ENCODE measurements around the gene GRAMD2B.
"Not testable (repeated sequence)": the region's sequence is repeated elsewhere in the genome, so short reads cannot be mapped to it uniquely, and the experiment has no call there.

GRAMD2B gene

DNA sequence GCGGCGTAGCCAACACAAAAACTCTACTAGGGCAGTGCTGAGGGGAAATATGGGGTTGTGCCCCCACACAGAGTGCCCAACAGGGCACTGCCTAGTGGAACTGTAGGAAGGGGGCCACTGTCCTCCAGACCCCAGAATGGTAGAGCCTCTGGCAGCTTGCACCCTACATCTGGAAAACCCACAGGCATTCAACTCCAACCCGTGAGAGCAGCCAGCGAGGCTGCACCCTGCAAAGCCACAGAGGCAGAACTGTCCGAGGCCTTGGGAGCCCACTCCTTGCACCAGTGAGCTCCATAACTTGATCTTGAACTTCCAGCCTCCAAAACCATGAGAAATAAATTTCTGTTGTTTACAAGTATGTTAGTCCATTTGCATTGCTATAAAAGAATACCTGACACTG, 27.7 kb downstream of the GRAMD2B start:
- DNase-seq (ENCODE audit: low read depth), result no peak

- DNase-seq (ENCODE audit: low read depth), result no peak
These were observed 29.3 kb downstream of the GRAMD2B start for GRCh38 chr5:126452477-126452876.

- DNase-seq (ENCODE audit: low read depth), result no peak
These were observed 30.9 kb downstream of the GRAMD2B start for GRCh38 chr5:126454081-126454480.

GRCh38 chr5:126454535-126454934, 31.3 kb downstream of the GRAMD2B start:
- no peak for DNase-seq (ENCODE audit: low read depth)

GRCh38 chr5:126455264-126455663, 32.1 kb downstream of the GRAMD2B start:
- no peak for DNase-seq (ENCODE audit: low read depth)

GRCh38 chr5:126455728-126456127, 32.5 kb downstream of the GRAMD2B start:
- DNase-seq (ENCODE audit: low read depth), result no peak

GRCh38 chr5:126456217-126456820, 33.1 kb downstream of the GRAMD2B start:
- DNase-seq (ENCODE audit: low read depth), result no peak

DNA sequence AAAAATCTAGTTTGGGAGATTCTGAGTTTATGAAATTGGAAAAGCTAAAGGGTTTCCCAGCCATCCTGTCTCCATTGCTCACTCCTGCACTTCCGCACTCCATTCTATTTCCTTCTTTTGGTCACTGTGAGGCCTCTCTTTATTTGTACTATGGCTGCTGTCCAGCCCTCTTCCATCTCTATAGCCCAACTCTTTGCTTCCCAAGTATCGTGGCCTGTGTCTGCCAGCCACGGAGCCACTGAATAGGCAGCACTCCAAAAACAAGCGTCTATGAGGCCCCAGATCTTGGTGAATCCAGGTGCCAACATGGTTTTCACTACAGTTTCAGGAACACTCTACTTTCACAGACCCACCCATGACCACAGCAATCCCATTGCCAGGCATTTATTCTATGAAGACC, 37.2 kb downstream of the GRAMD2B start:
- no peak for DNase-seq (ENCODE audit: low read depth)

DNA sequence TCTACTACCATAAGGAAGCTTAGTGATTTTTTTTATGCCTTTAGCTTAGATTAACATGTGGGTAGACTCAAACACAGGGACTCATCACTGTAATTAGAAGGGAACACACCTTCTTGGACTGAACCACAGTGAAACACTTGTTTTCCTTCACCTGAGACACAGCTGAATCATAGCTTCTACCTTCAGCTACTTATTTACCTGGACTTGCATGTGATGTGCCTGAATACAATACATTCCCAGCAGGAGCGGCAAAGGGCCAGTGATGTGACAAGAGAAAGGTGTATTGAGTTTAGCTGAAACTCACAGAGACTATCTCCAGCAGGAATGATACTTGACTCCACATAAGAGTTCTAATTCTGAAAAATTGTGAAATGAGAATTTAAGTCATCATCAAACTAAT, 37.8 kb downstream of the GRAMD2B start:
- no peak for DNase-seq (ENCODE audit: low read depth)

GRCh38 chr5:126461838-126462237, 38.6 kb downstream of the GRAMD2B start:
- DNase-seq (ENCODE audit: low read depth), result no peak

- DNase-seq (ENCODE audit: low read depth), result no peak
These were observed 39.2 kb downstream of the GRAMD2B start for GRCh38 chr5:126462239-126463014.

GRCh38 chr5:126464016-126464415, 40.8 kb downstream of the GRAMD2B start:
- DNase-seq (ENCODE audit: low read depth), result no peak

GRCh38 chr5:126464959-126465358, 41.8 kb downstream of the GRAMD2B start:
- no peak for DNase-seq (ENCODE audit: low read depth)

- no peak for DNase-seq (ENCODE audit: low read depth)
These were observed 44.9 kb downstream of the GRAMD2B start for GRCh38 chr5:126468091-126468490.

DNA sequence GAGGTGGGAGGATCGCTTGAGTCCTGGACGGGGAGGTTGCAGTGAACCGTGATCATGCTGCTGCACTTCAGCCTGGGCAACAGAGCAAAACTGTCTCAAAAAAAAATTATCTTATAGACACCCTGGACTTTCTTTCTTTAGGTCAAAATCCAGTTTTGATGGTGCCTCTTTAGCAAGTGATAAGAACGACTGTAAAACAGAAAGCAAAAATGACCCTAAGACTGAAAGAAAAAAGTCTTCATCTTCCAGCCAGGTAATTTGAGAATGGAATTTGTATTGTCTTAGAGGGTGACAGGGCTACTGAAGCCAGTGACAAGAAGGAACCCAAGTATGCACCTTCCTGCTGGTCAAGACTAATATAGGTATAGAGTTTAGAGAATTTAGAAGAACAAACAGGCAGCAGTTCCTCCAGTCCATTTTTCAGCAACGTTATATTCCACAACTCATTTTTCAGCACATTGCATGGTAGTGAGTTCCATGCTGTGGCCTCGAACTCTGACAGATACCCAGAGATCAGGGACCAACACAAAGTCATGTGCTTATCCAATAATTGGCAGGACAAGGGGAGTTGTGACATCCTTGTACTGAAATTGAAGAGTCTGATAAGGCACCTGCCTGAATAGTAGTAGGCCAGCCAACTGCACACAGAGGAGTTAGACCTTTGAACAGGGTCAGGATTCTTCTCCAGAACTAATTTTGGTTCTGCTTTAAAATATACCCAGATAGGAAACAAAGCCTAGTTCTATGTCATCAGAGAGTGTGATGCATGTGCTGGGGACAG, 46.5 kb downstream of the GRAMD2B start:
- no peak for DNase-seq (ENCODE audit: low read depth)

- not testable (repeated sequence) for DNase-seq (ENCODE audit: low read depth)
These were observed 47.3 kb downstream of the GRAMD2B start for GRCh38 chr5:126470529-126470928.

DNA sequence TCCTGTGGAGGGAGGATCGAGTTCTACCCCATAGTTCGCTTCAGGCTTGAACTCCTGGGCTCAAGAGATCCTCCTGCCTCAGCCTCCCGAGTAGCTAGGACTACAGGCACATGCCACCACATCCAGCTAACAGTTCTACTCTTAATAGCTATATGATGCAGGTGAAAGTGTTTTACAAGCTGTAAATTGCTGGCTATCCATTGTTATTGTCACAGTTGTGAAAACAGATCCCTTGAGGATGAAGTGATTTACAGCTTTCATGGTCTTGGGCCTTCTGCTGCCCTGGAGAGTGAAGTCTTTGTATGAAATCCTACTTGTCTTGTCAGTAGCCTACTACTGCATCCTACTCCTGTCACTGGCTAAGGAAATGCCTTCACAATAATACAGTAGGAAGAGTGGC, 48.0 kb downstream of the GRAMD2B start:
- DNase-seq (ENCODE audit: low read depth), result no peak

GRCh38 chr5:126471875-126472537, 48.8 kb downstream of the GRAMD2B start:
- DNase-seq (ENCODE audit: low read depth), result no peak

DNA sequence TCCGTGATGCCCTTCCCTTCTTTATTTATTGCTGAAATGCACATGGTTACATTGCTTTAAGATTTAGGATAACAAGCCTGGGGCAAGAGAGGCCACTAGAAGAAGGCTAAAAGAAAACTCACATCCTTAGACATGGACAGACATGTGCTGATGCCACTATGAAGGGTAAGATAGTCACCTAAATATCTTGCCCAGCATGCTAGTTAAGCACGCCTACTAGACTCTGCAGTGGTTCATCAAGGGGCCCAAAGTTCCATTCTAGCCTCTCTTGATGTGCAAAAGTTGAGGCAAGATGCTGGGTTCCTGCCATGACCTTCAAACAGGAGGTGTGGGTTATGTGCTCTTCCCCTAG, 49.3 kb downstream of the GRAMD2B start:
- DNase-seq (ENCODE audit: low read depth), result no peak

GRCh38 chr5:126477294-126478117, 54.3 kb downstream of the GRAMD2B start:
- no peak for DNase-seq (ENCODE audit: low read depth)

DNA sequence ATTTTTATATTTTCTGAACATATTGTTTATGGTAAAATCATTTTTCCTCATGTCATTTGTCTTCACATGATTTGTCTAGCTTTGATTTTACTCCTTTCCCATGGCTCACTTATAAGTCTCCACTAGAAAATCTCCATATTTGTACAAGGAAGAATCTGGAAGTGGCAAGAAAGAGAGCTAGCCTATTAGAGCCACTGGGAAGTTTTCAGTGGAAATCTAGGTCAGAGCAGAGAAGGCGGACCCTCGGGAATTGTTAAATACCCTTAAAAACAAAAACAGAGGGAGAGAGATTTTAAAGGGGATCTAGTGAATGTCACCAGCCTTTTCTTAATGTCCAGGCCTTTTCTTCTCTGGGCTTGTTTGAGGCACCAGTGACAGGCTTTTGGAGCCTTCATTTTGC, 56.6 kb downstream of the GRAMD2B start:
- DNase-seq (ENCODE audit: low read depth), result no peak

DNA sequence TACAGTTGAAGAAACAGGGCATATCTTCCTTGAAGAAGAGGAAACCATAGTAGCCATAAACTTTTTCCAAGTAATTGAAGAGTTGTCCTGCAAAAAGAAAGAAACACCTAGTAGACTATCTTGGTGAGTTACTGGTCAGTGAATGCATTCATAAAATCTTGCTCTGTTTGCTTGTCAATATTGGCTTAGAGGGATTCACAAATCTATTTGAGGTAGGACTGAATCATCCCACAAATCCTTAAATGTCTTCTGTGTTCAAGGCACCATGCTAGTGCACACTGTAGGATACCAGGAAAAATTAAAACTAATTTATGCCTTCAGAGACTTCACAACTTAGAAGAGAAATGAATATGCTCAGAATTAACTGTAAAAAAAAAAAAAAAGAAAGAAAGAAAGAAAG, 57.6 kb downstream of the GRAMD2B start:
- no peak for DNase-seq (ENCODE audit: low read depth)
